ENCODE results near the gene MTF1.

The MTF1 gene

DNA sequence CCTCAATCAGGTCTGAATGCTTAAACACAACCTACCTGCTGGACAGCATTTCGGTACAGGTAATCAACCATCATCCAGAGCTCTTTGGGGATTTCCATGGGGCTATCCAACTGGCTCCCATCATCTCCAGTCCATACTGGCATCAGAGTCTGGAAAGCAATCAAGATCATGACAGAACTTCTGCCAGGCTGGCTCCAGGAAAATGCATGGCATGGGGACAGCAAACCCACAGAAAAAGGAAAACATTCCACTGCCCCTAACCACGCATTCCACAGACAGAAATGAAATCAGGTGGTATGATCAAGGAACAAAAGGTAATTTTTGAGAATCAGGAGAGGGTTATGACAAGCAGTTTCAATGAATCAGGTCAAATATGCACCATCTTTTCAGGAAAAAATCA is 9.1 kb upstream of the MTF1 start:
- no peak overlapping the region for H2AFZ ChIP-seq (ENCODE audit: insufficient read depth, low read length, poor library complexity)
- no peak overlapping the region for H3K9ac ChIP-seq (ENCODE audit: low read length)
- no peak overlapping the region for H3K4me2 ChIP-seq (ENCODE audit: low read length)
- H3K27ac ChIP-seq (ENCODE audit: low read depth, low read length): no peak overlapping the region
- no peaks in the 10 kb centered on the region for H3K79me2 ChIP-seq (ENCODE audit: control insufficient read depth, insufficient read depth, low read length, poor library complexity)
- H3K27me3 ChIP-seq (ENCODE audit: insufficient read depth, low read length): no peaks in the 10 kb centered on the region
- peaks cover 15 to 34% of the 10 kb centered on the region in 2 experiments for H3K36me3 ChIP-seq (ENCODE audit: control insufficient read depth in 1 of 2, insufficient read depth in 2 of 2, low read length in 2 of 2)
- H2BK12ac ChIP-seq (ENCODE audit: low read length): no peak overlapping the region
- H3K4me3 ChIP-seq (ENCODE audit: low read depth, low read length): no peak overlapping the region
- no peaks in the 10 kb centered on the region for H3K79me1 ChIP-seq (ENCODE audit: low read length)
- H3K18ac ChIP-seq (ENCODE audit: low read length): no peak overlapping the region
- no peak overlapping the region for H4K91ac ChIP-seq (ENCODE audit: low read depth, low read length)
- DNase-seq: peak; percentile 34 to 38
- H4K12ac ChIP-seq (ENCODE audit: low read depth, low read length): no peak overlapping the region
- H3K4me1 ChIP-seq (ENCODE audit: control insufficient read depth in 1 of 2, insufficient read depth in 2 of 2, low read length in 2 of 2): no peaks in the 10 kb centered on the region
- H2AK5ac ChIP-seq (ENCODE audit: low read length): no peak overlapping the region
- no peak overlapping the region for H4K8ac ChIP-seq (ENCODE audit: low read depth, low read length)
- H3K14ac ChIP-seq (ENCODE audit: low read length): no peak overlapping the region
- no peak overlapping the region for H2BK5ac ChIP-seq (ENCODE audit: low read depth, low read length, poor library complexity)
- no CpG with 5 or more reads among the region's 2 CpGs for WGBS (ENCODE audit: extremely low coverage, insufficient coverage, insufficient read length)
- H2BK120ac ChIP-seq (ENCODE audit: insufficient read depth, low read length, poor library complexity): no peak overlapping the region
- no peak overlapping the region for H3K23ac ChIP-seq (ENCODE audit: low read length)
- H3K9me3 ChIP-seq (ENCODE audit: insufficient read depth, low read depth, low read length): no peaks in the 10 kb centered on the region
- H3K4ac ChIP-seq (ENCODE audit: low read depth, low read length): no peak overlapping the region

DNA sequence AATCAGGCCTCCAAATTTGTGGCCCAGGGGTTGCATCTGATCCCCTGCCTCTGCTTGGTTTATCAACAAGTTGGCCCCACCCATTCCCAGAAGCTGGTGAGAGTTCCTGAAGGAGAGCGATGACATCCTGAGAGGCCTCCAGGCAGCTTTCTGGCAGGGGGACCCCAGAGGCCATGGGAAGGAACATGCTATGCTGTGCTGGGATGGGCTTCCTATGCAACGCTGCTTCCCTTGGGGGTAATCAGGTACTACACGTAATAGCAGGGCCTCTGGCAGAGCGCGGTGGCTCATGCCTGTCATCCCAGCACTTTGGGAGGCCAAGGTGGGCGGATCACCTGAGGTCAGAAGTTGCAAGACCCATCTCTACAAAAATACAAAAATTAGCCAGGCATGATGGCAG is 8.4 kb upstream of the MTF1 start:
- H3K9ac ChIP-seq (ENCODE audit: low read length): no peak overlapping the region
- H2BK5ac ChIP-seq (ENCODE audit: low read depth, low read length, poor library complexity): no peak overlapping the region
- H3K79me2 ChIP-seq (ENCODE audit: control insufficient read depth, insufficient read depth, low read length, poor library complexity): no peaks in the 10 kb centered on the region
- no peaks in the 10 kb centered on the region for H3K79me1 ChIP-seq (ENCODE audit: low read length)
- no peak overlapping the region for H3K4me2 ChIP-seq (ENCODE audit: low read length)
- H3K9me3 ChIP-seq (ENCODE audit: insufficient read depth, low read depth, low read length): peaks cover 1% of the 10 kb centered on the region
- no peaks in the 10 kb centered on the region for H3K4me1 ChIP-seq (ENCODE audit: control insufficient read depth in 1 of 2, insufficient read depth in 2 of 2, low read length in 2 of 2)
- no peak overlapping the region for H4K91ac ChIP-seq (ENCODE audit: low read depth, low read length)
- no peak overlapping the region for H2BK120ac ChIP-seq (ENCODE audit: insufficient read depth, low read length, poor library complexity)
- no peak overlapping the region for H3K18ac ChIP-seq (ENCODE audit: low read length)
- WGBS (ENCODE audit: extremely low coverage, insufficient coverage, insufficient read length): no CpG with 5 or more reads among the region's 6 CpGs
- no peak overlapping the region for H3K4ac ChIP-seq (ENCODE audit: low read depth, low read length)
- H4K12ac ChIP-seq (ENCODE audit: low read depth, low read length): no peak overlapping the region
- H3K4me3 ChIP-seq (ENCODE audit: low read depth, low read length): no peak overlapping the region
- no peak overlapping the region for H3K14ac ChIP-seq (ENCODE audit: low read length)
- H3K27ac ChIP-seq (ENCODE audit: low read depth, low read length): no peak overlapping the region
- H4K8ac ChIP-seq (ENCODE audit: low read depth, low read length): no peak overlapping the region
- DNase-seq: no peak
- H3K36me3 ChIP-seq (ENCODE audit: control insufficient read depth in 1 of 2, insufficient read depth in 2 of 2, low read length in 2 of 2): peaks cover 15 to 33% of the 10 kb centered on the region in 2 experiments
- H3K27me3 ChIP-seq (ENCODE audit: insufficient read depth, low read length): no peaks in the 10 kb centered on the region
- no peak overlapping the region for H2AFZ ChIP-seq (ENCODE audit: insufficient read depth, low read length, poor library complexity)
- no peak overlapping the region for H3K23ac ChIP-seq (ENCODE audit: low read length)
- H2BK12ac ChIP-seq (ENCODE audit: low read length): no peak overlapping the region
- no peak overlapping the region for H2AK5ac ChIP-seq (ENCODE audit: low read length)

GRCh38 chr1:37866491-37866890 is 7.1 kb upstream of the MTF1 start:
- H3K4me2 ChIP-seq (ENCODE audit: low read length): no peak overlapping the region
- H3K4ac ChIP-seq (ENCODE audit: low read depth, low read length): no peak overlapping the region
- no peaks in the 10 kb centered on the region for H3K27me3 ChIP-seq (ENCODE audit: insufficient read depth, low read length)
- H3K14ac ChIP-seq (ENCODE audit: low read length): no peak overlapping the region
- no peak overlapping the region for H3K18ac ChIP-seq (ENCODE audit: low read length)
- no peak overlapping the region for H2BK5ac ChIP-seq (ENCODE audit: low read depth, low read length, poor library complexity)
- H2AFZ ChIP-seq (ENCODE audit: insufficient read depth, low read length, poor library complexity): no peak overlapping the region
- H4K91ac ChIP-seq (ENCODE audit: low read depth, low read length): no peak overlapping the region
- no peaks in the 10 kb centered on the region for H3K79me2 ChIP-seq (ENCODE audit: control insufficient read depth, insufficient read depth, low read length, poor library complexity)
- H3K23ac ChIP-seq (ENCODE audit: low read length): no peak overlapping the region
- H4K12ac ChIP-seq (ENCODE audit: low read depth, low read length): no peak overlapping the region
- H2BK12ac ChIP-seq (ENCODE audit: low read length): no peak overlapping the region
- no peaks in the 10 kb centered on the region for H3K79me1 ChIP-seq (ENCODE audit: low read length)
- H3K4me1 ChIP-seq (ENCODE audit: control insufficient read depth in 1 of 2, insufficient read depth in 2 of 2, low read length in 2 of 2): no peaks in the 10 kb centered on the region
- peaks cover 1% of the 10 kb centered on the region for H3K9me3 ChIP-seq (ENCODE audit: insufficient read depth, low read depth, low read length)
- H2BK120ac ChIP-seq (ENCODE audit: insufficient read depth, low read length, poor library complexity): no peak overlapping the region
- no peak for DNase-seq
- no peak overlapping the region for H2AK5ac ChIP-seq (ENCODE audit: low read length)
- WGBS (ENCODE audit: extremely low coverage, insufficient coverage, insufficient read length): no CpG with 5 or more reads among the region's 1 CpG
- H3K36me3 ChIP-seq (ENCODE audit: control insufficient read depth in 1 of 2, insufficient read depth in 2 of 2, low read length in 2 of 2): peaks cover 13 to 30% of the 10 kb centered on the region in 2 experiments
- no peak overlapping the region for H3K4me3 ChIP-seq (ENCODE audit: low read depth, low read length)
- H3K9ac ChIP-seq (ENCODE audit: low read length): no peak overlapping the region
- H4K8ac ChIP-seq (ENCODE audit: low read depth, low read length): no peak overlapping the region
- H3K27ac ChIP-seq (ENCODE audit: low read depth, low read length): no peak overlapping the region

DNA sequence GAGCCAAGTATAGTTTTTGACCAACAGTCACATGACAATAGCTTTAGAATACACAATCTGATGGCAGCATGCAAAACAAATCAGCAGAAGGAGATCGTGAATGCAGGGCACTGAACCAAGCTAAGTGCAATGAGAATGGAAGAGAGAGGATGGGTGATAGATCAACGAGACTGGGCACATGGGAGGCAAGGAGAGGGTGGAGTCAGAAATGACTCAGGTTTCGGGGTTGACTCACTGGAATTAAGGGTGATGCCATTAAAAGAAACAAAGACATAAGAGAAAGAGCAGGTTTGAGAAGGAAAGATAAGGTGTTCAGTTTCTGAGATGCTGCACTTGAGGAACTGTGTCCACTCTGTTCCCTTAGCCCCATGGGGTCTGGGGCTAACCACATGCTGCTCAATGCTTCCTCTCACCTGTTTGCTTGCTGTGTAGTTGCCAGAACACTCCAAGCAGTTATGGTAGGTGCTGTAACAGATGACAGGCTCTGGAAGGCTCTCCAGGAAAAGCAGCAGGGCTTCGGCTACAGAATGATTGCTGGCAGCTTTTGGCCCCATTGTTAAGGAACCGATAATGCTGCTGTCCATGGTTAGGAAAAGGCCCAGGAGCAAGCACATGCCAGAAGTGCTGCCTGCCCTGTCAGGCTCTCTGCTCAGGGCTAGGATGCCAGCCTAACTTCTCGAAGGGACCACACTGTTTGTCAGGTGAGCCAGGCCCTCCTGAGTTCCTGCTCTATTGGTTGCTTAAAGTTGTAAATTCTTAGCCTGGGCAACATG is 6.1 kb upstream of the MTF1 start:
- no peaks in the 10 kb centered on the region for H3K27me3 ChIP-seq (ENCODE audit: insufficient read depth, low read length)
- no peak overlapping the region for H3K27ac ChIP-seq (ENCODE audit: low read depth, low read length)
- H3K9me3 ChIP-seq (ENCODE audit: insufficient read depth, low read depth, low read length): peaks cover 1% of the 10 kb centered on the region
- no peaks in the 10 kb centered on the region for H3K4me1 ChIP-seq (ENCODE audit: control insufficient read depth in 1 of 2, insufficient read depth in 2 of 2, low read length in 2 of 2)
- no peak for DNase-seq
- H3K14ac ChIP-seq (ENCODE audit: low read length): no peak overlapping the region
- H3K4ac ChIP-seq (ENCODE audit: low read depth, low read length): no peak overlapping the region
- H4K91ac ChIP-seq (ENCODE audit: low read depth, low read length): no peak overlapping the region
- no peak overlapping the region for H3K9ac ChIP-seq (ENCODE audit: low read length)
- peaks cover 13 to 32% of the 10 kb centered on the region in 2 experiments for H3K36me3 ChIP-seq (ENCODE audit: control insufficient read depth in 1 of 2, insufficient read depth in 2 of 2, low read length in 2 of 2)
- H2AK5ac ChIP-seq (ENCODE audit: low read length): no peak overlapping the region
- no peak overlapping the region for H3K4me2 ChIP-seq (ENCODE audit: low read length)
- H2BK5ac ChIP-seq (ENCODE audit: low read depth, low read length, poor library complexity): no peak overlapping the region
- H3K4me3 ChIP-seq (ENCODE audit: low read depth, low read length): no peak overlapping the region
- no peaks in the 10 kb centered on the region for H3K79me1 ChIP-seq (ENCODE audit: low read length)
- WGBS (ENCODE audit: extremely low coverage, insufficient coverage, insufficient read length): no CpG with 5 or more reads among the region's 6 CpGs
- H3K23ac ChIP-seq (ENCODE audit: low read length): no peak overlapping the region
- H4K8ac ChIP-seq (ENCODE audit: low read depth, low read length): no peak overlapping the region
- H3K79me2 ChIP-seq (ENCODE audit: control insufficient read depth, insufficient read depth, low read length, poor library complexity): no peaks in the 10 kb centered on the region
- no peak overlapping the region for H4K12ac ChIP-seq (ENCODE audit: low read depth, low read length)
- no peak overlapping the region for H2BK120ac ChIP-seq (ENCODE audit: insufficient read depth, low read length, poor library complexity)
- H3K18ac ChIP-seq (ENCODE audit: low read length): no peak overlapping the region
- H2BK12ac ChIP-seq (ENCODE audit: low read length): no peak overlapping the region
- no peak overlapping the region for H2AFZ ChIP-seq (ENCODE audit: insufficient read depth, low read length, poor library complexity)
